Fibroblast of pulmonary artery (primary cell): ENCODE measurements around the gene ENG.

Experiments used
- DNase-seq: peaks from one replicate; pipeline ENCODE4 v3.0.0-alpha.2; 2010; ENCODE audit warnings: low read depth
- H3K4me3 ChIP-seq: replicated peaks from 2 replicates; pipeline ENCODE4 v1.5.1; 2011; ENCODE audit warnings: low read depth, mild to moderate bottlenecking, control low read depth, low read length, moderate library complexity
- TF ChIP-seq, protein P1 (sequence below): IDR thresholded peaks from 2 replicates; pipeline ENCODE4 v1.5.1; 2011; ENCODE audit warnings: mild to moderate bottlenecking, control low read depth, low read length, inconsistent platforms; ENCODE audit errors: missing control alignments

The ENG gene

DNA sequence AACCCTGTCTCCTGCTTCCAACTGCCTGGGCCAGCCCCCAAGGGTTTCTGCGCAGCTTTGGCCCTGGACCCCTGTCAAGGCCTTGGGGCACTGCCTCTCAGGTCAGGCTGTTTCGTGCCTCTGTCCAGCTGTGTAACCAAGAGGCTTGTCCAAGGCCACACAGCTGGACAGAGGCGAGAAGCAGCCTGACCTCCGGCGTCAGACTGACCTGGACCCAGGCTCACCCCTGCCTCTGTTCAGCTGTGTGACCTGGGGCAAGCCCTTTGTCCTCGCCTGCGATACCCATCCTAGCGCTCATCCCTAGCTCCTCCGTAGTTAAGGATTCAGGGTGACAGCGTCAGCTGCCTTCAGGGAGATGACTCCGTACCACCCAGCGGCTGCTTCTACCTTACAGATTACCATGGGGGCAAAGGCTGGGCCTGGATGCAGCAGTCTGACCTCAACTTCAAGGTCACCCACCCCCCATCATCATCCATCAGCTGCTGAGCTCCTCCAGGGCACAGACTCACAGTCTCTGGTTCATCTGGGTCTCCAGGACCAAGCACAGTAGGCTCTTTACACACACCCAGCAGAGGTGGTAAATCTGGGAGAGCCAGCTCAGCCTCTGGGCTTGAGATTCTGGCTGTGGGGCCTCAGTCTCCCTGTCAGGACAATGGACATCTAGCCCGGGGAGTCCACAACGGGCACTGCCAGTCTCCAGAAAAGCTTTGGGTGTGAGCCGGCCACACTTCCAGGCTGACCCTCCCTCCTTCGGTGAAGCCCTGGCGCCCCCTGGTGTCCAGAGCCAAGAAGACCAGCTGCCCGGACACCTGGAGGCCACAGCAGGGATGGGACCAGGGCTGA lies 15.1 kb upstream of the ENG start:
- DNase-seq = peak; percentile 87
- TF ChIP-seq, protein P1, sequence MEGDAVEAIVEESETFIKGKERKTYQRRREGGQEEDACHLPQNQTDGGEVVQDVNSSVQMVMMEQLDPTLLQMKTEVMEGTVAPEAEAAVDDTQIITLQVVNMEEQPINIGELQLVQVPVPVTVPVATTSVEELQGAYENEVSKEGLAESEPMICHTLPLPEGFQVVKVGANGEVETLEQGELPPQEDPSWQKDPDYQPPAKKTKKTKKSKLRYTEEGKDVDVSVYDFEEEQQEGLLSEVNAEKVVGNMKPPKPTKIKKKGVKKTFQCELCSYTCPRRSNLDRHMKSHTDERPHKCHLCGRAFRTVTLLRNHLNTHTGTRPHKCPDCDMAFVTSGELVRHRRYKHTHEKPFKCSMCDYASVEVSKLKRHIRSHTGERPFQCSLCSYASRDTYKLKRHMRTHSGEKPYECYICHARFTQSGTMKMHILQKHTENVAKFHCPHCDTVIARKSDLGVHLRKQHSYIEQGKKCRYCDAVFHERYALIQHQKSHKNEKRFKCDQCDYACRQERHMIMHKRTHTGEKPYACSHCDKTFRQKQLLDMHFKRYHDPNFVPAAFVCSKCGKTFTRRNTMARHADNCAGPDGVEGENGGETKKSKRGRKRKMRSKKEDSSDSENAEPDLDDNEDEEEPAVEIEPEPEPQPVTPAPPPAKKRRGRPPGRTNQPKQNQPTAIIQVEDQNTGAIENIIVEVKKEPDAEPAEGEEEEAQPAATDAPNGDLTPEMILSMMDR = peak; percentile 90
- H3K4me3 ChIP-seq = no peak overlapping the region

DNA sequence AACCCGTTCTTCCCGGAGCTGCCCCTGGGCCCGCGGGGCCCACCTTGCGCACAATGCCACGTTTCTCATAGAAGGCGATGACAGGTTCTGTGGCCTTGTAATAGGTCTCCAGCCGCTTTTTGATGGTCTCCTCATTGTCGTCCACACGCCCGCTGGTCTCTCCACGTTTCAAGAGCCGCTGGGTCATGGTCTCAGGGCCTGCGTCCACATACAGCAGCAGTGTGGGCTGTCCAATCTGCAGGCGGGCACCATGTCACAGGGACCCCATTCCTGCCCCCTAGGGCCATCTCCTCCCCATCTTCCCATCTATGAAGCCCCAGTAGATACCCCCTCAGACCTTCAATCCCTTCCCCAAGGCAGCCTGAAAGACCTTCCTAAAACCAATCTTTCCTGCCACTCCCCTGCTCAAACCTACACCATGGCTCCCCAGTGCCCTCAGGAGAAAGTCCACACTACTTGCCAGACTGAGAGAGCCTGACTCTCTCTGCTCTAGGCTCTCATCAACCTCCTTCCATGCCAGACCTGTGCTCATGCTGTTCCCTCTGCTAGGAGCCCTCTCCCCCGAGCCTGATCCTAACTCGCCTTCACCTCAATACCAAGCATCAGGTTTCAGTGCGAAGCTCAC lies 13.9 kb upstream of the ENG start:
- H3K4me3 ChIP-seq = no peak overlapping the region
- no peak for DNase-seq
- TF ChIP-seq, protein P1 = no peak

DNA sequence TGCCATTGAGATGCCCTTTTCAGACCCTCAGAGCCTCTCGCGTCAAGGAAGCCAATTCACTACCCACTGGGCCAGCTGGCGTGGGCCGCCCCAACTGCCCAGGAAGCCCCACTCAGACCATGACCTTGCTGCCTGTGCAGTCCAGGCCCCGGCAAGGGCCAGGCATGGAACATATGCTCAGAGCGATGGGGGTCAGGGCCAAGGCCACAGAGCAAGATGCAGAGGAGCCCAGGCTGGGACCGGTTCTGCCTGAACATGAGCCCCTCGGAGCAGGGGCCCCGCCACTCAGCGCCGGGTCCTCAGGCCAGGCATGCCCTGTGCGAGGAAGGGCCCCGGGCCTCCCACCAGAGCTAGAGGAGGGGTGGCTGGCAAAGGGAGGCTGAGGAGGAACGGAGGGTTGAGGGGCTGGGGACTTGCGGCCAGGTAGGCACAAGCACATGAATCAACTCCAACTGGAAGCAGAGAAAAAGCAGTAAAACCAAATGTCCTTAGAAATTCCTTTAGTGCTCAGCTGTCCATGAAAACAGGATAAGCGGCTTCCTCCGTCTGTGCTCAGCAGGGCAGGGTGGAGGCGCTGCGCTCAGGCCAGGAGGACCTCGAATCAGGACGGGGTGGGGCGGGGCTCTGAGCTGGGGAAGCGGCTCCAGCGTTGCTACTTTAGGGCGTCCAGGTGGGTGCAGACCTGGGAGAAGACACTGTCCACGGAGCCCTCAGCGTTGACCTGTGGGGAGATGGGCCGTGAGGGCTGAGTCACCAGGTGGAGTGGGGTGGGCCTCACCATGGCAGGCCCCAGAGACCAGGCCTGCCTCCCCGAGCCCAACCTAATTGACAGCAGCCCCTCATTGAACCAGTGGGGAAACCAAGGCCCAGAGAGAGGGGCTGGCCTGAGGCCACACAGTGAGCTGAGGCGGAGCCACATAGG lies 13.2 kb upstream of the ENG start:
- no peak for DNase-seq
- no peak overlapping the region for H3K4me3 ChIP-seq
- TF ChIP-seq, protein P1 = no peak

DNA sequence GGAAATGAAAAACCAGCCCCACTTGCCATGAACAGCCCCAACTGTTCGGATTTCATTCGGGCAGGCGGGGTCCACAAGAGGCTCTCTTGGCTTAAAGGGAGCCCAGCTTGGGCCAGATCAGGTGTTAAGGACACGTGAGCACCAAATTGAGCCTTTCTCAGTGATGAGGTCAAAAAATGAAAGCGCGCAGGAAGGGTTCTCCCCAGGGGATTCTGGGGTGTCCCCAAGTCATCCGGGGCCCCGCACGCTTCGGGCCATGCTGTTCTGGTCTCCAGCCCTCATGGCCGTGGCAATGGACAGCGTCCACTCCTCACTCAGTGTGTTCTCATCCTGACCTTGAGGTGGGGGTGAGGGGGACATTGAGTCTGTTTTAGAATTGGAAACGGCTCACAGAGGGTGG lies 12.1 kb upstream of the ENG start:
- no peak overlapping the region for H3K4me3 ChIP-seq
- DNase-seq = no peak
- TF ChIP-seq, protein P1 = no peak

DNA sequence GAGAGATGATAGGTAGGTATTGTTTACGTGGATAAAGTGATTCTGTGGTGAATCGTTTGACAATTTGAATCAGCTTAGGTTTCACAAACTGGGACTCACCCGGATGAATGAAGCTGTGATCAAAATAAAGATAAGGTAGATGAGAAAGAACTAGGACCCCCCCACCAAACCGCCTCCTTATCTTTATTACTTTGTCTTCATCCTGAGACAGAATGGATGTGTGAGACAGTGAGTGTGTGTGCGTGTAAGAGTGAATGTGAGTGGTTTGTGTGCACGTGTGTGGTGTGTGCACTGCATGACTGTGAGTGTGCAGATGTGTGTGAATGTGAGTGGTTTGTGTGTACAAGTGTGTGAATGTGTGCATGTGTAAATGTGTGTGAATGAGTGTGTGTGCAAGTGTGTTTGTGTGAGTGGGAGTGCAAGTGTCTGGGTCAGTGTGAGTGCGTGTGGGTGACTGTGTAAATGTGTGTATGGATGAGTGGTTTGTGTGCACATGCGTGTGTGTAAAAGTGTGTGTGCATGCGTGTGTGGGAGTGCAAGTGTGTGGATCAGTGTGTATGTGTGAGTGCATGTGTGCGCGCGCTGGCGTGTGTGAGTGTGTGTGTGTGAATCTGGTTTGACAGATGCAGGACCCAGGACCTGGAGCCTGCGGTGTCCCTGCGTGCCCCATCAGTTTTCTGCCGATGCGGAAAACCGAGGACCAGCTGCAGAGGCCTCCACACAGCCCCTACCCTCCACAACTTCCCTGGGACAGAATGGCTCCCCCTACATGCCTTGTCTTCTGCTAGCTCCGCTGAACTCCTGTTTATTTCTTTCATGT lies 11.4 kb upstream of the ENG start:
- no peak overlapping the region for H3K4me3 ChIP-seq

More for the DNA sequence above, 11.4 kb upstream of the ENG start:
- no peak for DNase-seq
- TF ChIP-seq, protein P1 = no peak
